ENCODE results near the gene ZNHIT3.

The ZNHIT3 gene

GRCh38 chr17:36540696-36541095 is 54.2 kb downstream of the ZNHIT3 start:
- Histone ChIP-seq H3K27ac (ENCODE audit: low read depth, low read length) (no peak overlapping the region), H3K4me1 (ENCODE audit: insufficient read depth, low read length) (peaks cover 14% of the 10 kb centered on the region), H3K27me3 (ENCODE audit: control insufficient read depth in 1 of 2, insufficient read depth in 2 of 2, low read length in 2 of 2) (no peaks in the 10 kb centered on the region), H3K4me3 (ENCODE audit: low read depth in 1 of 2, low read length in 2 of 2) (no peak overlapping the region), H3K9ac (ENCODE audit: low read length) (no peak overlapping the region), H3K9me3 (ENCODE audit: low read length) (no peaks in the 10 kb centered on the region), H3K36me3 (ENCODE audit: insufficient read depth, low read length) (peaks cover 4% of the 10 kb centered on the region)

GRCh38 chr17:36542755-36543154 is 56.3 kb downstream of the ZNHIT3 start:
- H3K4me1 ChIP-seq (ENCODE audit: insufficient read depth, low read length) = peaks cover 27% of the 10 kb centered on the region
- no peak overlapping the region for H3K27ac ChIP-seq (ENCODE audit: low read depth, low read length)
- peaks cover 2% of the 10 kb centered on the region for H3K36me3 ChIP-seq (ENCODE audit: insufficient read depth, low read length)
- H3K27me3 ChIP-seq (ENCODE audit: control insufficient read depth in 1 of 2, insufficient read depth in 2 of 2, low read length in 2 of 2) = no peaks in the 10 kb centered on the region
- H3K9ac ChIP-seq (ENCODE audit: low read length) = no peak overlapping the region
- no peak overlapping the region for H3K4me3 ChIP-seq (ENCODE audit: low read depth in 1 of 2, low read length in 2 of 2)
- no peaks in the 10 kb centered on the region for H3K9me3 ChIP-seq (ENCODE audit: low read length)

GRCh38 chr17:36544044-36544306 is 57.5 kb downstream of the ZNHIT3 start:
- H3K9ac ChIP-seq (ENCODE audit: low read length) = peak overlapping the region; percentile 97
- no peaks in the 10 kb centered on the region for H3K27me3 ChIP-seq (ENCODE audit: control insufficient read depth in 1 of 2, insufficient read depth in 2 of 2, low read length in 2 of 2)
- H3K27ac ChIP-seq (ENCODE audit: low read depth, low read length) = peak overlapping the region; percentile 99
- H3K4me1 ChIP-seq (ENCODE audit: insufficient read depth, low read length) = peaks cover 36% of the 10 kb centered on the region
- H3K36me3 ChIP-seq (ENCODE audit: insufficient read depth, low read length) = no peaks in the 10 kb centered on the region
- H3K9me3 ChIP-seq (ENCODE audit: low read length) = no peaks in the 10 kb centered on the region
- peak overlapping the region; percentile 88 to 95 for H3K4me3 ChIP-seq (ENCODE audit: low read depth in 1 of 2, low read length in 2 of 2)

- no peaks in the 10 kb centered on the region for H3K27me3 ChIP-seq (ENCODE audit: control insufficient read depth in 1 of 2, insufficient read depth in 2 of 2, low read length in 2 of 2)
- H3K27ac ChIP-seq (ENCODE audit: low read depth, low read length) = peak within 1 kb of the TSS; percentile 99
- peaks cover 37% of the 10 kb centered on the region for H3K4me1 ChIP-seq (ENCODE audit: insufficient read depth, low read length)
- H3K9me3 ChIP-seq (ENCODE audit: low read length) = no peaks in the 10 kb centered on the region
- no peaks in the 10 kb centered on the region for H3K36me3 ChIP-seq (ENCODE audit: insufficient read depth, low read length)
- H3K9ac ChIP-seq (ENCODE audit: low read length) = peak within 1 kb of the TSS; percentile 98
- H3K4me3 ChIP-seq (ENCODE audit: low read depth in 1 of 2, low read length in 2 of 2) = peak within 1 kb of the TSS; percentile 94 to 95
Measured at GRCh38 chr17:36544307-36545076, 58.0 kb downstream of the ZNHIT3 start, which contains the start of gene GGNBP2. GGNBP2 (plus strand) TSS chr17:36544919; CDS start chr17:36545725, 806 bp downstream.

- no peaks in the 10 kb centered on the region for H3K27me3 ChIP-seq (ENCODE audit: control insufficient read depth in 1 of 2, insufficient read depth in 2 of 2, low read length in 2 of 2)
Measured at GRCh38 chr17:36545077-36545464, 58.6 kb downstream of the ZNHIT3 start.

More at GRCh38 chr17:36545077-36545464, 58.6 kb downstream of the ZNHIT3 start:
- Histone ChIP-seq H3K9ac (ENCODE audit: low read length) (peak overlapping the region; percentile 97), H3K4me1 (ENCODE audit: insufficient read depth, low read length) (peaks cover 37% of the 10 kb centered on the region), H3K36me3 (ENCODE audit: insufficient read depth, low read length) (no peaks in the 10 kb centered on the region), H3K4me3 (ENCODE audit: low read depth in 1 of 2, low read length in 2 of 2) (peak overlapping the region; percentile 88 to 95), H3K9me3 (ENCODE audit: low read length) (no peaks in the 10 kb centered on the region), H3K27ac (ENCODE audit: low read depth, low read length) (peak overlapping the region; percentile 99)
